KMS-11 (cell line): Measurements from ENCODE around the gene ZFYVE28.

Experiments used
- H2AFZ ChIP-seq: fragments of 200-600 bp; sonication (generic); 2 replicates; pipeline ENCODE4 v1.6.1; 2016; ENCODE audit warnings: antibody characterized with exemption, mixed run types, low read depth
- H3K27ac ChIP-seq: fragments of 200-600 bp; sonication (generic); 2 replicates; pipeline ENCODE4 v1.6.1; 2016; ENCODE audit warnings: mild to moderate bottlenecking, mixed run types
- H3K27me3 ChIP-seq: fragments of 200-600 bp; sonication (generic); 2 replicates; pipeline ENCODE4 v1.6.1; 2017; ENCODE audit warnings: mild to moderate bottlenecking, low read depth, mixed run types, moderate library complexity; ENCODE audit not compliant: insufficient read depth
- H3K36me3 ChIP-seq: fragments of 200-600 bp; sonication (generic); 2 replicates; pipeline ENCODE4 v1.6.1; 2017; ENCODE audit warnings: mild to moderate bottlenecking, mixed run types; ENCODE audit not compliant: insufficient read depth
- H3K4me1 ChIP-seq: fragments of 200-600 bp; sonication (generic); 2 replicates; pipeline ENCODE4 v1.6.1; 2016; ENCODE audit warnings: mild to moderate bottlenecking, low read depth, mixed run types; ENCODE audit not compliant: poor library complexity, severe bottlenecking
- H3K4me2 ChIP-seq: fragments of 200-600 bp; sonication (generic); 2 replicates; pipeline ENCODE4 v1.7.0; 2016; ENCODE audit warnings: mild to moderate bottlenecking, mixed run types
- H3K4me3 ChIP-seq: fragments of 200-600 bp; sonication (generic); IDR thresholded peaks from 2 replicates; pipeline ENCODE4 v1.6.1; 2017; ENCODE audit warnings: low read depth, low read length, mixed read lengths; ENCODE audit not compliant: insufficient read depth
- H3K79me2 ChIP-seq: fragments of 200-600 bp; sonication (generic); 2 replicates; pipeline ENCODE4 v1.6.1; 2016; ENCODE audit warnings: low read depth, mixed run types; ENCODE audit not compliant: insufficient read depth
- H3K9ac ChIP-seq: fragments of 200-600 bp; sonication (generic); 2 replicates; pipeline ENCODE4 v1.6.1; 2016; ENCODE audit warnings: mild to moderate bottlenecking, mixed run types
- H4K20me1 ChIP-seq: fragments of 200-600 bp; sonication (generic); 2 replicates; pipeline ENCODE4 v1.6.1; 2016; ENCODE audit warnings: mild to moderate bottlenecking, mixed run types; ENCODE audit not compliant: insufficient read depth
- CTCF ChIP-seq: fragments of 200-600 bp; sonication (generic); conservative IDR thresholded peaks from 2 replicates; pipeline ENCODE4 v1.6.1; 2017; ENCODE audit warnings: low read depth, mild to moderate bottlenecking, antibody characterized with exemption, low read length, moderate library complexity, mixed read lengths

ZFYVE28 gene

GRCh38 chr4:2436761-2437474 lies 18.5 kb upstream of the ZFYVE28 start:
- no peak overlapping the region for H3K4me3 ChIP-seq
- H4K20me1 ChIP-seq, result no peaks in the 10 kb centered on the region
- H3K27me3 ChIP-seq, result no peaks in the 10 kb centered on the region
- H3K9ac ChIP-seq, result no peak overlapping the region
- H3K4me2 ChIP-seq, result no peak overlapping the region
- no peak for TF ChIP-seq CTCF
- H2AFZ ChIP-seq, result no peak overlapping the region
- H3K79me2 ChIP-seq, result no peaks in the 10 kb centered on the region
- H3K4me1 ChIP-seq, result no peaks in the 10 kb centered on the region
- no peaks in the 10 kb centered on the region for H3K36me3 ChIP-seq
- H3K27ac ChIP-seq, result no peak overlapping the region

- TF ChIP-seq CTCF, result no peak
Measured at GRCh38 chr4:2436301-2436700, 17.9 kb upstream of the ZFYVE28 start.

GRCh38 chr4:2434420-2434819 lies 16.0 kb upstream of the ZFYVE28 start:
- Histone ChIP-seq H3K36me3 (no peaks in the 10 kb centered on the region), H3K4me2 (no peak overlapping the region), H2AFZ (no peak overlapping the region), H3K4me1 (no peaks in the 10 kb centered on the region), H3K79me2 (no peaks in the 10 kb centered on the region), H4K20me1 (no peaks in the 10 kb centered on the region), H3K27ac (no peak overlapping the region), H3K4me3 (no peak overlapping the region), H3K27me3 (no peaks in the 10 kb centered on the region), H3K9ac (no peak overlapping the region)
- no peak for TF ChIP-seq CTCF

More at GRCh38 chr4:2436301-2436700, 17.9 kb upstream of the ZFYVE28 start:
- H2AFZ ChIP-seq, result no peak overlapping the region
- H3K27ac ChIP-seq, result no peak overlapping the region
- H3K4me3 ChIP-seq, result no peak overlapping the region
- H3K27me3 ChIP-seq, result no peaks in the 10 kb centered on the region
- no peak overlapping the region for H3K9ac ChIP-seq
- no peaks in the 10 kb centered on the region for H3K36me3 ChIP-seq
- H4K20me1 ChIP-seq, result no peaks in the 10 kb centered on the region
- H3K4me2 ChIP-seq, result no peak overlapping the region
- no peaks in the 10 kb centered on the region for H3K79me2 ChIP-seq
- H3K4me1 ChIP-seq, result no peaks in the 10 kb centered on the region

- no peaks in the 10 kb centered on the region for H4K20me1 ChIP-seq
- H3K36me3 ChIP-seq, result no peaks in the 10 kb centered on the region
- H3K4me2 ChIP-seq, result no peak overlapping the region
- no peak for TF ChIP-seq CTCF
- H3K27ac ChIP-seq, result no peak overlapping the region
- no peak overlapping the region for H3K4me3 ChIP-seq
- H3K79me2 ChIP-seq, result no peaks in the 10 kb centered on the region
- H3K27me3 ChIP-seq, result no peaks in the 10 kb centered on the region
- H3K4me1 ChIP-seq, result no peaks in the 10 kb centered on the region
- no peak overlapping the region for H3K9ac ChIP-seq
- no peak overlapping the region for H2AFZ ChIP-seq
Measured at GRCh38 chr4:2433609-2434350, 15.3 kb upstream of the ZFYVE28 start.
